WTC11 (cell line): ENCODE results near the gene GPC2. TPM values are rescaled to one million over a fixed set of nuclear protein-coding genes. Genes with fewer than 3 reads are reported as not detected.
A peak's percentile ranks its signal among the peaks of the same experiment; 100 is the strongest.
"Not testable (repeated sequence)": the region's sequence is repeated elsewhere in the genome, so short reads cannot be mapped to it uniquely, and the experiment has no call there.

Source experiments
- ATAC-seq: fragments of 200-7000 bp; cut with Tn5 transposase; 2 replicates; pipeline ENCODE4 v1.10.0; 2021; ENCODE audit warnings: mild to moderate bottlenecking, moderate library complexity
- CTCF ChIA-PET: fragments of 300-600 bp; sonication (Branson Sonifier 250); formaldehyde crosslinking; loops from one replicate; lab custom pipeline; 2021; ENCODE audit warnings: antibody characterized with exemption; lab: Charles Lee
- POLR2A ChIA-PET: fragments of 350-600 bp; sonication (Branson Sonifier 250); formaldehyde crosslinking; loops from one replicate; lab custom pipeline; 2021; ENCODE audit warnings: antibody characterized with exemption; lab: Charles Lee
- DNase-seq: peaks from one replicate; pipeline ENCODE4 v3.0.0; 2021; ENCODE audit warnings: low spot score
- H3K27ac Mint-ChIP-seq: 2 replicates; pipeline ENCODE4 v1.8.0; 2021; ENCODE audit warnings: mixed read lengths
- H3K27me3 Mint-ChIP-seq: 2 replicates; pipeline ENCODE4 v1.8.0; 2021; ENCODE audit warnings: low read depth, mild to moderate bottlenecking, moderate library complexity, mixed read lengths
- H3K36me3 Mint-ChIP-seq: 2 replicates; pipeline ENCODE4 v1.8.0; 2021; ENCODE audit warnings: mixed read lengths
- H3K4me1 Mint-ChIP-seq: 2 replicates; pipeline ENCODE4 v1.8.0; 2022; ENCODE audit warnings: mixed read lengths
- H3K4me3 Mint-ChIP-seq: 2 replicates; pipeline ENCODE4 v1.8.0; 2021; ENCODE audit warnings: mild to moderate bottlenecking, moderate library complexity, mixed read lengths
- H3K9me3 Mint-ChIP-seq: 2 replicates; pipeline ENCODE4 v1.8.0; 2021; ENCODE audit warnings: mixed read lengths
- ATF2 ChIP-seq: sonication (generic); formaldehyde crosslinking; IDR thresholded peaks from 2 replicates; pipeline ENCODE4 v1.8.1; 2022; ENCODE audit warnings: low read depth, missing genetic modification reagents, borderline replicate concordance
- ETV6 ChIP-seq: sonication (generic); formaldehyde crosslinking; IDR thresholded peaks from 2 replicates; pipeline ENCODE4 v1.8.1; 2022; ENCODE audit warnings: mild to moderate bottlenecking, missing genetic modification reagents
- FOXP4 ChIP-seq: sonication (generic); formaldehyde crosslinking; IDR thresholded peaks from 2 replicates; pipeline ENCODE4 v1.8.0; 2022; ENCODE audit warnings: mild to moderate bottlenecking, missing genetic modification reagents
- GRHL2 ChIP-seq: fragments of 250-450 bp; sonication (Bioruptor Pico); IDR thresholded peaks from 2 replicates; pipeline ENCODE4 v1.8.0; 2022; ENCODE audit warnings: mild to moderate bottlenecking, moderate library complexity; ENCODE audit not compliant: insufficient replicate concordance, severe bottlenecking
- KAT7 ChIP-seq: sonication (generic); formaldehyde crosslinking; IDR thresholded peaks from 2 replicates; pipeline ENCODE4 v1.8.1; 2023; ENCODE audit warnings: missing genetic modification reagents, mild to moderate bottlenecking, borderline replicate concordance
- NR2C2 ChIP-seq: sonication (generic); formaldehyde crosslinking; IDR thresholded peaks from 2 replicates; pipeline ENCODE4 v1.8.0; 2022; ENCODE audit warnings: mild to moderate bottlenecking, missing genetic modification reagents
- OVOL2 ChIP-seq: fragments of 250-450 bp; sonication (Bioruptor Pico); IDR thresholded peaks from 2 replicates; pipeline ENCODE4 v1.9.0; 2021; ENCODE audit warnings: mild to moderate bottlenecking, borderline replicate concordance
- PREB ChIP-seq: sonication (generic); formaldehyde crosslinking; IDR thresholded peaks from 2 replicates; pipeline ENCODE4 v1.8.1; 2022; ENCODE audit warnings: mild to moderate bottlenecking, missing genetic modification reagents, moderate library complexity, borderline replicate concordance
- PRRX2 ChIP-seq: fragments of 250-450 bp; sonication (Bioruptor Pico); IDR thresholded peaks from 2 replicates; pipeline ENCODE4 v1.8.0; 2021; ENCODE audit warnings: mild to moderate bottlenecking
- USF2 ChIP-seq: sonication (generic); formaldehyde crosslinking; IDR thresholded peaks from 2 replicates; pipeline ENCODE4 v1.8.1; 2023; ENCODE audit warnings: mild to moderate bottlenecking, missing genetic modification reagents, moderate library complexity
- ZNF138 ChIP-seq: sonication (generic); formaldehyde crosslinking; conservative IDR thresholded peaks from 2 replicates; pipeline ENCODE4 v1.8.1; 2022; ENCODE audit warnings: mild to moderate bottlenecking, moderate library complexity, missing genetic modification reagents
- ZNF219 ChIP-seq: sonication (generic); formaldehyde crosslinking; IDR thresholded peaks from 2 replicates; pipeline ENCODE4 v1.8.0; 2023; ENCODE audit warnings: missing genetic modification reagents, mild to moderate bottlenecking, borderline replicate concordance
- total RNA-seq: library from RNA; stranded (reverse); gene quantifications from 3 replicates; pipeline ENCODE4 v1.2.3, GENCODE V29; 2021
- TF ChIP-seq, protein P1 (sequence below): sonication (generic); formaldehyde crosslinking; IDR thresholded peaks from 2 replicates; pipeline ENCODE4 v1.8.0; 2023; ENCODE audit warnings: mild to moderate bottlenecking, missing genetic modification reagents
- TF ChIP-seq, protein P2 (sequence below): sonication (generic); formaldehyde crosslinking; IDR thresholded peaks from 2 replicates; pipeline ENCODE4 v1.8.1; 2023; ENCODE audit warnings: mild to moderate bottlenecking, missing genetic modification reagents, moderate library complexity
- TF ChIP-seq, protein P3 (sequence below): fragments of 250-450 bp; sonication (Bioruptor Pico); conservative IDR thresholded peaks from 2 replicates; pipeline ENCODE4 v1.9.0; 2021; ENCODE audit warnings: mild to moderate bottlenecking

The GPC2 gene
- total RNA-seq, 1 experiment from 2014 or later: 52.1 TPM

DNA sequence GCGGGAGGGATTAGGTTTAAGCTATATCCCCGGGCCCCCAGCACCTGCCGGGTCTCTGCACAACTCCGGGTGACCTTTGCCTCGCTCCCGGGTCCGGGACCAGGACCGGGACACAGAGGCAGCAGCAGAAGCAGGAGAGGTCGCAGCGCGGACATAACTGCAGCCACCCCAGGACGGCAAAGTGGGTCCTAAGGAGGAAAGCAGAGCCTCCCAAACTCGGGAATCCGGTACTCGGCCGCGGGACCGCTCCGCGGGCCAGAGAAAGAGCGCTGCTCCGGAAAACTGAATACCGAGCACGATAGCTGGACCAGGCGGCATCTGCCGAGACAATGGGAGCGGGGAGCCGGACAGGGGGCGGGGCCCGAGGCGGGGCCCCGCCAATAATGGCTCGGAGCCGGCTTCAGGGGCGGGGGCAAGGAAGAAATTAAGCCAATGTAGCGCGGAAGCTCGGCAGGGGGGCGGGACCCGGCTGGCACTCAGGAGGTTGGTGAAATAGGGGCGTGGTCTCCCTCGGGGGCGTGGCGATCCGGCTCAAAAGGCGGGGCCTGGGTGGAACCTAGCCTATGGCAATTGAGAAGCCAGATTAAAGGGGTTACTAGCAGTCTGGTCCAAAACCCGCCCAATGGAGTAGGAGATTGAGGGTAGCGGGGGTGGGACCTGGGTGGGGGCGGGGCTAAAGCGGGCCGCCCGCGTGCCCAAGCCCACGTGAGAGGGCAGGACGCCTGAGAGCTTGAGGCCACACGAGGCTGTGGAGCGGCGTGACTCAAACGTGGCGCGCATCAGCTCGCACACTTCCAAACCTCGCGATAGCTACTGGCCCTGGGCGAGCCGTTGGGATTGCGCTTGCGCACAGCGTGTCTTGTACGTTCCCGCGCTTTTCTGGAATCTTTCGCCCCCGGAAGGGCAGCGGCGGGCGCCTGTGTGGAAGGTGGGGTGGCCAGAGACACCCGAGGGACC lies at the start of gene GPC2, which contains the start of gene STAG3 (continued):
- no peak for TF ChIP-seq GRHL2 (CRISPR knock-in tag)
- no peak for TF ChIP-seq KAT7
- no peak for TF ChIP-seq PRRX2
- peak; percentile 69; the same call in 1 of the 2 replicates for TF ChIP-seq PREB (CRISPR knock-in tag)
- TF ChIP-seq ATF2 (CRISPR knock-in tag): peak; percentile 88
- TF ChIP-seq ZNF138 (CRISPR knock-in tag): peak; percentile 86; the same call in 1 of the 2 replicates
- TF ChIP-seq ETV6 (CRISPR knock-in tag): peak; percentile 97
- peak; percentile 85 for TF ChIP-seq NR2C2 (CRISPR knock-in tag)
- TF ChIP-seq FOXP4 (CRISPR knock-in tag): peak; percentile 99
- TF ChIP-seq OVOL2: no peak
- TF ChIP-seq, protein P1, sequence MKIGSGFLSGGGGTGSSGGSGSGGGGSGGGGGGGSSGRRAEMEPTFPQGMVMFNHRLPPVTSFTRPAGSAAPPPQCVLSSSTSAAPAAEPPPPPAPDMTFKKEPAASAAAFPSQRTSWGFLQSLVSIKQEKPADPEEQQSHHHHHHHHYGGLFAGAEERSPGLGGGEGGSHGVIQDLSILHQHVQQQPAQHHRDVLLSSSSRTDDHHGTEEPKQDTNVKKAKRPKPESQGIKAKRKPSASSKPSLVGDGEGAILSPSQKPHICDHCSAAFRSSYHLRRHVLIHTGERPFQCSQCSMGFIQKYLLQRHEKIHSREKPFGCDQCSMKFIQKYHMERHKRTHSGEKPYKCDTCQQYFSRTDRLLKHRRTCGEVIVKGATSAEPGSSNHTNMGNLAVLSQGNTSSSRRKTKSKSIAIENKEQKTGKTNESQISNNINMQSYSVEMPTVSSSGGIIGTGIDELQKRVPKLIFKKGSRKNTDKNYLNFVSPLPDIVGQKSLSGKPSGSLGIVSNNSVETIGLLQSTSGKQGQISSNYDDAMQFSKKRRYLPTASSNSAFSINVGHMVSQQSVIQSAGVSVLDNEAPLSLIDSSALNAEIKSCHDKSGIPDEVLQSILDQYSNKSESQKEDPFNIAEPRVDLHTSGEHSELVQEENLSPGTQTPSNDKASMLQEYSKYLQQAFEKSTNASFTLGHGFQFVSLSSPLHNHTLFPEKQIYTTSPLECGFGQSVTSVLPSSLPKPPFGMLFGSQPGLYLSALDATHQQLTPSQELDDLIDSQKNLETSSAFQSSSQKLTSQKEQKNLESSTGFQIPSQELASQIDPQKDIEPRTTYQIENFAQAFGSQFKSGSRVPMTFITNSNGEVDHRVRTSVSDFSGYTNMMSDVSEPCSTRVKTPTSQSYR (CRISPR knock-in tag): peak; percentile 99
- peak; percentile 83 for TF ChIP-seq USF2 (CRISPR knock-in tag)
- 0 out of 2 replicates have a peak, but pooled peaks have one; percentile 60 for TF ChIP-seq ZNF219 (CRISPR knock-in tag)
- TF ChIP-seq, protein P2, sequence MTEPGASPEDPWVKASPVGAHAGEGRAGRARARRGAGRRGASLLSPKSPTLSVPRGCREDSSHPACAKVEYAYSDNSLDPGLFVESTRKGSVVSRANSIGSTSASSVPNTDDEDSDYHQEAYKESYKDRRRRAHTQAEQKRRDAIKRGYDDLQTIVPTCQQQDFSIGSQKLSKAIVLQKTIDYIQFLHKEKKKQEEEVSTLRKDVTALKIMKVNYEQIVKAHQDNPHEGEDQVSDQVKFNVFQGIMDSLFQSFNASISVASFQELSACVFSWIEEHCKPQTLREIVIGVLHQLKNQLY (CRISPR knock-in tag): peak; percentile 88
- TF ChIP-seq, protein P3, sequence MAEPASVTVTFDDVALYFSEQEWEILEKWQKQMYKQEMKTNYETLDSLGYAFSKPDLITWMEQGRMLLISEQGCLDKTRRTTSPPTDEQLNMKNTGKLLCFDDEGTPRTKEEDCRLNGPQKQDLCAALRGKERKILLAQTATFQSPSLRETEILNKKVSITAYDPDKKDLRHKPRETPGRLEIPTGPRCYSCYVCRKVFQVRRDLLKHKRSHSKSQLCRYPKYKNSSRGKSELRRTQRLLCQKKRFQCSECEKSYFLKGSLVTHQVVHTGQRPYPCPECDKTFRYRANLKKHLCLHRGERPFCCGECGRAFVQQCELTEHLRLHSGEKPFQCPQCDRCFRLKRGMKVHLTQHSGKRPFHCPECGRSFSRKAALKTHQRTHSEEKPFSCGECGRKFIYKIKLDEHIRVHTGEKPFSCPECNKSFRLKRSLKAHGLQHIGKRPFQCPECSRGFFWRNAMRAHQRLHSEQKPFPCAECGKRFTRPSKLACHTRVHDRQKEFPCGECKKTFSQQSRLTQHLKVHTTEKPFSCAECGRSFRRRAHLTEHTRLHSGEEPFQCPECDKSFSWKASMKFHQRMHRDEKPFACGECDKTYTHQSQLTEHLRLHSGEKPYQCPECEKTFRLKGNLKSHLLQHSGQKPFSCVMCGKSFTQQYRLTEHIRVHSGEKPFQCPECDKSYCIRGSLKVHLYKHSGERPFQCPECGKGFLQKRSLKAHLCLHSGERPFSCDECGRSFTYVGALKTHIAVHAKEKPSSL: no peak

GRCh38 chr7:100224891-100225290 lies 47.7 kb upstream of the GPC2 start:
- H3K36me3 Mint-ChIP-seq, H3K9me3 Mint-ChIP-seq, POLR2A ChIA-PET, DNase-seq, H3K4me1 Mint-ChIP-seq, H3K27ac Mint-ChIP-seq, H3K4me3 Mint-ChIP-seq, CTCF ChIA-PET, H3K27me3 Mint-ChIP-seq, ATAC-seq: not testable (repeated sequence)

GRCh38 chr7:100223376-100223927 lies 46.3 kb upstream of the GPC2 start:
- H3K27me3 Mint-ChIP-seq, H3K36me3 Mint-ChIP-seq, ATAC-seq, POLR2A ChIA-PET, DNase-seq, H3K4me3 Mint-ChIP-seq, H3K4me1 Mint-ChIP-seq, H3K9me3 Mint-ChIP-seq, H3K27ac Mint-ChIP-seq: not testable (repeated sequence)
- CTCF ChIA-PET: interaction anchor here (0.7 to 1.8 kb wide), 2 partner anchors 91 to 969 kb away, joined by 3 read pairs; no protein-coding TSS in a partner anchor
